DOHH2 (cell line): Measurements from ENCODE around the gene C11orf54.

ENCODE experiments used
- EZH2phosphoT487 ChIP-seq: fragments of 200-600 bp; sonication (generic); IDR thresholded peaks from 2 replicates; pipeline ENCODE4 v1.6.1; 2017; ENCODE audit warnings: borderline replicate concordance, mild to moderate bottlenecking, antibody characterized with exemption, low read length, moderate library complexity, mixed read lengths
- TF ChIP-seq, protein P1 (sequence below): fragments of 200-600 bp; sonication (generic); IDR thresholded peaks from one replicate; pipeline ENCODE4 v1.5.1; 2014; ENCODE audit warnings: antibody characterized with exemption, mild to moderate bottlenecking, low read depth, low read length; ENCODE audit not compliant: poor library complexity, severe bottlenecking

- TF ChIP-seq, protein P1, sequence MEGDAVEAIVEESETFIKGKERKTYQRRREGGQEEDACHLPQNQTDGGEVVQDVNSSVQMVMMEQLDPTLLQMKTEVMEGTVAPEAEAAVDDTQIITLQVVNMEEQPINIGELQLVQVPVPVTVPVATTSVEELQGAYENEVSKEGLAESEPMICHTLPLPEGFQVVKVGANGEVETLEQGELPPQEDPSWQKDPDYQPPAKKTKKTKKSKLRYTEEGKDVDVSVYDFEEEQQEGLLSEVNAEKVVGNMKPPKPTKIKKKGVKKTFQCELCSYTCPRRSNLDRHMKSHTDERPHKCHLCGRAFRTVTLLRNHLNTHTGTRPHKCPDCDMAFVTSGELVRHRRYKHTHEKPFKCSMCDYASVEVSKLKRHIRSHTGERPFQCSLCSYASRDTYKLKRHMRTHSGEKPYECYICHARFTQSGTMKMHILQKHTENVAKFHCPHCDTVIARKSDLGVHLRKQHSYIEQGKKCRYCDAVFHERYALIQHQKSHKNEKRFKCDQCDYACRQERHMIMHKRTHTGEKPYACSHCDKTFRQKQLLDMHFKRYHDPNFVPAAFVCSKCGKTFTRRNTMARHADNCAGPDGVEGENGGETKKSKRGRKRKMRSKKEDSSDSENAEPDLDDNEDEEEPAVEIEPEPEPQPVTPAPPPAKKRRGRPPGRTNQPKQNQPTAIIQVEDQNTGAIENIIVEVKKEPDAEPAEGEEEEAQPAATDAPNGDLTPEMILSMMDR = no peak
- no peak for TF ChIP-seq EZH2phosphoT487
Measured at GRCh38 chr11:93710239-93710638, 31.2 kb upstream of the C11orf54 start.
